Fibroblast of lung (primary cell): ENCODE measurements around the gene MDN1. TPM values are rescaled to one million over a fixed set of nuclear protein-coding genes. Genes with fewer than 3 reads are reported as not detected.

Source experiments
- DNase-seq, 2 donors: peaks; one replicate each; pipeline versions ENCODE4 v3.0.0 to v3.0.0-alpha.2; 2010; ENCODE audit warnings: low read depth in 2 of 2
- H2AFZ ChIP-seq: 2 replicates; pipeline ENCODE4 v1.5.1; 2012; ENCODE audit warnings: low read length, control low read depth, inconsistent platforms
- H3K27ac ChIP-seq: 2 replicates; pipeline ENCODE4 v1.5.1; 2011; ENCODE audit warnings: low read length, control low read depth; ENCODE audit not compliant: insufficient read depth
- H3K27me3 ChIP-seq: 2 replicates; pipeline ENCODE4 v1.5.1; 2011; ENCODE audit warnings: mild to moderate bottlenecking, low read length; ENCODE audit not compliant: control insufficient read depth, insufficient read depth
- H3K36me3 ChIP-seq: 2 replicates; pipeline ENCODE4 v1.5.1; 2011; ENCODE audit warnings: low read length; ENCODE audit not compliant: control insufficient read depth, insufficient read depth
- H3K4me1 ChIP-seq: 2 replicates; pipeline ENCODE4 v1.5.1; 2011; ENCODE audit warnings: low read length; ENCODE audit not compliant: control insufficient read depth, insufficient read depth; ENCODE audit errors: extremely low read depth
- H3K4me2 ChIP-seq: 2 replicates; pipeline ENCODE4 v1.5.1; 2011; ENCODE audit warnings: low read length, control low read depth; ENCODE audit not compliant: insufficient read depth; ENCODE audit errors: extremely low read depth
- H3K4me3 ChIP-seq, 4 experiments: fragments of 200-600 bp in 1 of 4; sonication (generic) in 1 of 4; replicated peaks in 1 of 4; 2 replicates each; pipeline ENCODE4 v1.5.1; 2011 to 2016; ENCODE audit warnings: low read length in 4 of 4, low read depth in 3 of 4, mild to moderate bottlenecking in 3 of 4, control low read depth in 2 of 4, inconsistent platforms in 1 of 4, mixed read lengths in 1 of 4; ENCODE audit not compliant: insufficient read depth in 1 of 4; ENCODE audit errors: control extremely low read depth in 1 of 4
- H3K79me2 ChIP-seq: 2 replicates; pipeline ENCODE4 v1.5.1; 2012; ENCODE audit warnings: mild to moderate bottlenecking, low read length, inconsistent platforms; ENCODE audit not compliant: control insufficient read depth, insufficient read depth
- H3K9ac ChIP-seq: 2 replicates; pipeline ENCODE4 v1.5.1; 2011; ENCODE audit warnings: mild to moderate bottlenecking, low read length, control low read depth; ENCODE audit not compliant: insufficient read depth
- H3K9me3 ChIP-seq: 2 replicates; pipeline ENCODE4 v1.5.1; 2012; ENCODE audit warnings: low read depth, low read length; ENCODE audit not compliant: control insufficient read depth, insufficient read depth
- H4K20me1 ChIP-seq: 2 replicates; pipeline ENCODE4 v1.5.1; 2011; ENCODE audit warnings: low read length; ENCODE audit not compliant: control insufficient read depth, insufficient read depth; ENCODE audit errors: extremely low read depth
- CTCF ChIP-seq, 2 donors: IDR thresholded peaks in 1 of 2; conservative IDR thresholded peaks in 1 of 2; 1 replicate in 1 of 2; 2 replicates in 1 of 2; pipeline ENCODE4 v1.5.1; 2011 to 2012; ENCODE audit warnings: low read length in 2 of 2, control low read depth in 1 of 2, inconsistent platforms in 1 of 2, low read depth in 1 of 2, mild to moderate bottlenecking in 1 of 2
- EZH2 ChIP-seq: IDR thresholded peaks from 2 replicates; pipeline ENCODE4 v1.5.1; 2012; ENCODE audit warnings: low read length, control low read depth, mild to moderate bottlenecking; ENCODE audit errors: missing control alignments
- polyA plus RNA-seq, 2 donors: library from polyadenylated mRNA; depleted of rRNA in 1 of 2; stranded (reverse) in 1 of 2; unstranded in 1 of 2; fragments of >200 nt; gene quantifications; 2 replicates each; pipeline ENCODE4 v1.2.1, GENCODE V29; 2011 to 2012; ENCODE audit warnings: missing spikeins in 1 of 2
- total RNA-seq: library from RNA; depleted of rRNA; stranded (reverse); fragments of >200 nt; gene quantifications from 2 replicates; pipeline ENCODE4 v1.2.1, GENCODE V29; 2014

The MDN1 gene
- total and polyA plus RNA-seq, 2 donors (not counting 1 experiment from before 2014, with no cell fraction given), result 5.9 to 23.5 TPM

GRCh38 chr6:89776583-89777233 is 42.9 kb downstream of the MDN1 start:
- no peaks in the 10 kb centered on the region for H3K79me2 ChIP-seq
- no peak for DNase-seq
- no peaks in the 10 kb centered on the region for H3K4me1 ChIP-seq
- no peak overlapping the region for H3K4me2 ChIP-seq
- H3K9me3 ChIP-seq, result no peaks in the 10 kb centered on the region
- H3K27me3 ChIP-seq, result no peaks in the 10 kb centered on the region
- no peak overlapping the region for H3K9ac ChIP-seq
- no peak for TF ChIP-seq CTCF (conservative IDR thresholded peaks at IDR 0.05 in 1 of 2, IDR thresholded peaks at IDR 0.05 in 1 of 2; ENCODE audit: low read depth in 1 of 2, low read length in 2 of 2)
- no peak for TF ChIP-seq EZH2
- peaks cover 1% of the 10 kb centered on the region for H3K36me3 ChIP-seq
- H3K4me3 ChIP-seq, result no peak overlapping the region
- no peak overlapping the region for H3K27ac ChIP-seq
- no peaks in the 10 kb centered on the region for H4K20me1 ChIP-seq
- H2AFZ ChIP-seq, result no peak overlapping the region

GRCh38 chr6:89775150-89775549 is 44.4 kb downstream of the MDN1 start:
- Histone ChIP-seq H3K9me3 (no peaks in the 10 kb centered on the region), H3K4me3 (no peak overlapping the region), H3K36me3 (peaks cover 4% of the 10 kb centered on the region), H4K20me1 (no peaks in the 10 kb centered on the region), H3K27me3 (no peaks in the 10 kb centered on the region), H3K4me1 (no peaks in the 10 kb centered on the region), H3K27ac (no peak overlapping the region), H3K4me2 (no peak overlapping the region), H3K9ac (no peak overlapping the region), H2AFZ (no peak overlapping the region), H3K79me2 (no peaks in the 10 kb centered on the region)
- TF ChIP-seq EZH2 (no peak), CTCF (conservative IDR thresholded peaks at IDR 0.05 in 1 of 2, IDR thresholded peaks at IDR 0.05 in 1 of 2; ENCODE audit: low read depth in 1 of 2, low read length in 2 of 2) (no peak)
- DNase-seq, result peak in 1 of 2 donors; percentile 10

GRCh38 chr6:89769572-89769971 is 50.0 kb downstream of the MDN1 start:
- H3K9me3 ChIP-seq, result no peaks in the 10 kb centered on the region
- H4K20me1 ChIP-seq, result no peaks in the 10 kb centered on the region
- H3K4me1 ChIP-seq, result no peaks in the 10 kb centered on the region
- TF ChIP-seq CTCF (conservative IDR thresholded peaks at IDR 0.05 in 1 of 2, IDR thresholded peaks at IDR 0.05 in 1 of 2; ENCODE audit: low read depth in 1 of 2, low read length in 2 of 2), result no peak
- no peak for TF ChIP-seq EZH2
- no peak overlapping the region for H3K4me2 ChIP-seq
- no peaks in the 10 kb centered on the region for H3K27me3 ChIP-seq
- no peak overlapping the region for H2AFZ ChIP-seq
- H3K79me2 ChIP-seq, result no peaks in the 10 kb centered on the region
- no peak for DNase-seq
- H3K9ac ChIP-seq, result no peak overlapping the region
- peaks cover 4% of the 10 kb centered on the region for H3K36me3 ChIP-seq
- H3K27ac ChIP-seq, result no peak overlapping the region
- H3K4me3 ChIP-seq, result no peak overlapping the region
